ENCODE data around the gene BTBD16. TPM values are rescaled to one million over a fixed set of nuclear protein-coding genes. Genes with fewer than 3 reads are reported as not detected.

Gene BTBD16
- total RNA-seq, 1 donor = not detected

DNA sequence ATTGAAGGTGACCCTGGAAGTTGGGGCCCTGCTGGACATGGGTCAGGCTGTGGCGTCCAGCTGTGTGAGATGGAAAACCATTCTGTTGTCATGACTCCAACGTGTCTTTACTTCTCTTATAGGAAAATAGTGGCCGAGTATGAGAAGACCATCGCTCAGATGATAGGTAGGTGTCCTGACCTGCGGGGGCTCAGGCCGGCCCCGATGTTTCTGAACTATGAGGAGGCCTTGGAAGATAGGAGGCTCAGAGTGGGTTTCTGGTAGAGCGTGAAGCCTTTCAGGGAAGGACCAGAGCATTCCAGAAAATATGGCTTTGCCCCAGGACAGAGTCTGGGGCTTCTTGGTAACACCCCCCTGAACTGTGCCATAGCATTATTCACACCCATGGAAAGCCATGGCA lies 29.3 kb upstream of the BTBD16 start:
- Histone ChIP-seq H3K4me1 (ENCODE audit: insufficient read depth, low read length) (no peaks in the 10 kb centered on the region), H3K9me3 (ENCODE audit: low read depth, low read length) (no peaks in the 10 kb centered on the region), H3K27me3 (ENCODE audit: insufficient read depth, low read length) (no peaks in the 10 kb centered on the region), H3K4me3 (ENCODE audit: low read length) (no peak overlapping the region)

DNA sequence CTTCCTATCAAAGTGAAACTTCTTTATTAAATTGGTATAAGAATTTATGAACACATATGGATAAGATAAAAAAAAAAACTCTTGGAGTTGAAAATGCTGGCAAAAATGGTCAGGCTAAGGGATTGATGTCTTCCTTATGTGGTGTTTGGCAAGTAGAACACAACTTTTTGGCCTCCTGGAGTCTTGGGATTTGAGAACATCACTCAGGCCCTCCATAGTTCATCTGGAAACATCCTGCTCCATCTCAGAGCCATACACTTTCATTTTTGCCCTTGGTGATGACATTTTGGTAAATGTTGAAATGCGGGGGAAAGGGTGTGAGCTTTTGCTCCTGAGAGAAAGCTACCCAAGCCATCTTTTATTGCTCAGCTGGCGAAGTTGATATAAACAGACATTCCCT lies 27.5 kb upstream of the BTBD16 start:
- H3K9me3 ChIP-seq (ENCODE audit: low read depth, low read length) = no peaks in the 10 kb centered on the region
- H3K4me3 ChIP-seq (ENCODE audit: low read length) = no peak overlapping the region
- H3K27me3 ChIP-seq (ENCODE audit: insufficient read depth, low read length) = no peaks in the 10 kb centered on the region
- no peaks in the 10 kb centered on the region for H3K4me1 ChIP-seq (ENCODE audit: insufficient read depth, low read length)

DNA sequence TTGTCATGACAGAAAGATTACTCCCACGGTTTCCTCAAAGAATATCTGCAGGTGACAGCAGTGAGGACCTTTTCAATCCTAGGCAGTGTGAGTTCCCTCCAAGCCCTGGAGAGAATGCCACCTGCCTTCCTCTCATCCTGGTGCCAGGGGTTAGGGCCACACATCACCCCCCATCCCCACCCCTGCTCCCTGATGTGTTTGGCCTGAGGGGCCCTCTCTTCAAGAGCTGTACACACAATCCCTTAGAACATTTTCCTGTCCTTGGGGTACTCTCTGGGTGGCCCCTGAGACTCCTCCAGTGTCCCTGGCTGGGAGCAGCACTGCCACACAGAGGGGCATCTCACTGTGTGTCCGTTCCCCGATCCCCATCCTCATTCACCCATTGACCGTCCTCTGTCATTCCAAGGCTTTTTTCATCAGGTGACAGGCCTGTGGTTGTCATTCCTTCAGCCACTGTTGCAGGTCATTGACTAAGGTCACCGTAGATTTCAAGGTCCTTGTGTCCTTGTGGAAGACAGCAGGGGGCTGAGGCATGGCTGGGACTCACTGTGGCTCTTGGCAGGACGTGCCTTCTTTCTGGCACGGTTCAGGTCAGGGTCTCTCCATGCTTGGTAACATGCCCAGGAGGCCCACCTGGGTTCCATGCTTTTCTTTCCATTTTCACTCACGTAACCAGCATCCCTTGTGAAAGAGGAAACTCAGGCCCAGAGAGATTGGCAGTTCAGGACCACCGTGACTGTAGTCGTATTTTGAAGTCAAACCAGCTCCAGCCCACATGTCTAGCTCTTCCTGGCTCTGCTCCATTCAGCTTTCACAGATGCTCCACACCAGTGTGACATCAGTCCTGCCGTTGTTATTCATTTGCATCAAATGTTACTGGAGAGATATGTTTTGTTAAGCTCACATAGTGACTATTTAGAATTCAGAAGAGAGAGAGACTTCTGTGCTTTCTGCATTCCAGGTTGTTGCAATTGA lies 26.8 kb upstream of the BTBD16 start:
- no peak overlapping the region for H3K4me3 ChIP-seq (ENCODE audit: low read length)
- no peaks in the 10 kb centered on the region for H3K4me1 ChIP-seq (ENCODE audit: insufficient read depth, low read length)
- H3K9me3 ChIP-seq (ENCODE audit: low read depth, low read length) = no peaks in the 10 kb centered on the region
- no peaks in the 10 kb centered on the region for H3K27me3 ChIP-seq (ENCODE audit: insufficient read depth, low read length)

DNA sequence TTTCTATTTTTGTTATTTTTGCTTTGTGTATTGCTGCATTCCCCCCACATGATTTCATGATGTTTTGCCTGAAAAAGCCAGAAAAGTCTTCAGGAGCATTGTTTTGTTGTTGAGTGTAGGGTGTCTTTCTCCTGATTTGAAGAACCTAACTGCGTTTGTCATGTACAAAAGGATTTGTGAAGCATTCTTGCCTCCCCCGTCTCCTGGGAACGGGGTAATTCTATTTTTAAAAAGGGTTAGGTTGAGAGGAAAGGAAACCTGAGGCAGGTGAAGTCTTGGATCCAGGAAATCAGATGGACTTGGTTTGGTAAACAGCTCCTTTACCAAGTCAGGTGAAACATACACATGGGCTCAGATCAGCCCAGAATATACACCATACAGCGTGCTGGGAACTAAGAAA lies 26.0 kb upstream of the BTBD16 start:
- Histone ChIP-seq H3K4me1 (ENCODE audit: insufficient read depth, low read length) (no peaks in the 10 kb centered on the region), H3K4me3 (ENCODE audit: low read length) (no peak overlapping the region), H3K27me3 (ENCODE audit: insufficient read depth, low read length) (no peaks in the 10 kb centered on the region)

DNA sequence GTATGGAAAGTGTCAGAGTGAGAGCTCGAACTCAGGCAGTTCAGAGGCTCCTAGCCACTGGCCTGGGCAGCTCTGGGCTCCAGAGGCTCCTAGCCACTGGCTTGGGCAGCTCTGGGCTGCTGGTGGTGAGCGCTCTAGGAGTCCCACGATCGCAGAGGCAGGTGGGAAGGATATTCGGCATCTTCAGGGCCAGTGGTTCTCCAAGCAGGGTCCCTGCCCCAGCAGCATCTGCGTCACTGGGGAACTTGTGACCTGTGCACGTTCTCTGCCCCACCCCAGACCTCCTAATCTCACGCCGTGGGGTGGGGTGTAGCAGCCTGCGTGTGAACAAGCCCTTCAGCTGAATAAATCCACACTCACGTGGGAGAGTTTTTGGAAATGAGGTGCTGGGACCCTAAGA lies 25.2 kb upstream of the BTBD16 start:
- H3K9me3 ChIP-seq (ENCODE audit: low read depth, low read length) = no peaks in the 10 kb centered on the region
- no peaks in the 10 kb centered on the region for H3K27me3 ChIP-seq (ENCODE audit: insufficient read depth, low read length)
- H3K4me3 ChIP-seq (ENCODE audit: low read length) = no peak overlapping the region
- H3K4me1 ChIP-seq (ENCODE audit: insufficient read depth, low read length) = no peaks in the 10 kb centered on the region

More for the DNA sequence above, 26.0 kb upstream of the BTBD16 start:
- H3K9me3 ChIP-seq (ENCODE audit: low read depth, low read length) = no peaks in the 10 kb centered on the region

DNA sequence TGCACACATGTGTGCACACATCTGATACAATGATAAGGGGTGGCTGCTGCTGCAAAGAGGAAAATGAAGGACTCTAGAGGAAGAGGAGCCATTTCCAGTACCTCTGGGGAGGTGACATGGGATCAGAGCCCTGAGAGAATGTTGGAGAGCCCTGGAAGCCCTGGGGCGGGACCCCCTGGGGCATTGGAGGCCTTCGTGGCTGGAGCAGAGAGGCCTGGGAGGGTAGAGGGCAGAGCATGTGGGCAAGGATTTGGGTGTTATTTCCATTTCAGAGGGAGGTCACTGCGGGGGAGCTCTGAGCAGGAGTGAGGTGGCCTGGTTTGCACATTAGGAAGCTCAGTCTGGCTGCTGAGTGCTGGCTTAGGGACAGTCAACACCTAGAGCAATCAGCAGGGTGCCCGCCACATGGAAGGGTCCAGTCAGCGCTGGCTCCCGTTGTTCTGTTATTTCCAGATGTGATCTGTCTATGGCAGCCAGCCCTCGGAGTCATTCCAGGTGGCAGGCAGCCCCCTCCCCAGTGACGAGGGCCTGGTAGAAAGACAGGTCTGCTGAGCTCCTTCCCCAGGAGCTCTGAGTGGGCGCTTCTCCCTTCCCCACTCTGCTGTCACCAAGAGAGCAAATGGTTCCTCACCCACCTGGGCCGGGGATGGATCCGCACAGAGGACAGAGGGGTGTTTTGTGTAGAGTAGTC lies 24.1 kb upstream of the BTBD16 start:
- Histone ChIP-seq H3K9me3 (ENCODE audit: low read depth, low read length) (no peaks in the 10 kb centered on the region), H3K27me3 (ENCODE audit: insufficient read depth, low read length) (no peaks in the 10 kb centered on the region), H3K4me3 (ENCODE audit: low read length) (no peak overlapping the region), H3K4me1 (ENCODE audit: insufficient read depth, low read length) (no peaks in the 10 kb centered on the region)

DNA sequence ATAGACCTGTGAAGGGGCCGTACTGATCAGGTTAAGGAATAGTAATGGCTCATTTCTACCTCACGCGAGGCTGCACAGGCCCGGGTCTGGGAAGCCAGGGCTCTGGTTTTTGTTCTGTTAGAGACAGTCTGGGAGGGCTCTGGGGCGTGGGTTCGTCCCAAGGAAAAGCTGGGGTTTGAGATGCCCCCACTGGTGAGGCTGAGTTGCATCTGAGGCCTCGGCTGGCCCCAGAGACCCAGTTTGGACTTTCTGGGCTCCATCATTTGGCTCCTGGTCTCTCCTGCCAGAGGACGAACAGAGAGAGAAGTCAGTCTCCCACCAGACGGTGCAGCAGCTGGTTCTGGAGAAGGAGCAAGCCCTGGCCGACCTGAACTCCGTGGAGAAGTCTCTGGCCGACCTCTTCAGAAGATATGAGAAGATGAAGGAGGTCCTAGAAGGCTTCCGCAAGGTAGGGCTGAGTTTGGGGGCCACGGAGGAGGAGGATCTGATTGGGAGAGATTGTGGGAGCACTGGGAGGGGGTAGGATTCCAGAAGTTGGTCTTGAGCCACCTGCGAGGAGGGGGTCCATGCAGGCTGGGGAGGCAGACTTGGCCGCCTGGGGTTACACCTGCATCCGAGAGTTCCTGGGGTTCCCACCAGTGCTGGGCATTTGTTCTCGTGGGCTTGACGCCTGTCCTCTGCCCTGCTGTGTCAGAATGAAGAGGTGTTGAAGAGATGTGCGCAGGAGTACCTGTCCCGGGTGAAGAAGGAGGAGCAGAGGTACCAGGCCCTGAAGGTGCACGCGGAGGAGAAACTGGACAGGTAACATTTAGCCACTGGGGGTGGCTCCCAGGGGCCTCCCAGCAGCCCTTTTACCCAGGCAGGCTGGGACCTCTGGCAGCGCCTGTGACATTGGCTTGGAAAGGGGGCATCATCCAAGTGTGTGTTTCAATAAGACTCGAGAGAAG lies 22.5 kb upstream of the BTBD16 start:
- Histone ChIP-seq H3K4me1 (ENCODE audit: insufficient read depth, low read length) (no peaks in the 10 kb centered on the region), H3K27me3 (ENCODE audit: insufficient read depth, low read length) (no peaks in the 10 kb centered on the region), H3K4me3 (ENCODE audit: low read length) (no peak overlapping the region), H3K9me3 (ENCODE audit: low read depth, low read length) (no peaks in the 10 kb centered on the region)

DNA sequence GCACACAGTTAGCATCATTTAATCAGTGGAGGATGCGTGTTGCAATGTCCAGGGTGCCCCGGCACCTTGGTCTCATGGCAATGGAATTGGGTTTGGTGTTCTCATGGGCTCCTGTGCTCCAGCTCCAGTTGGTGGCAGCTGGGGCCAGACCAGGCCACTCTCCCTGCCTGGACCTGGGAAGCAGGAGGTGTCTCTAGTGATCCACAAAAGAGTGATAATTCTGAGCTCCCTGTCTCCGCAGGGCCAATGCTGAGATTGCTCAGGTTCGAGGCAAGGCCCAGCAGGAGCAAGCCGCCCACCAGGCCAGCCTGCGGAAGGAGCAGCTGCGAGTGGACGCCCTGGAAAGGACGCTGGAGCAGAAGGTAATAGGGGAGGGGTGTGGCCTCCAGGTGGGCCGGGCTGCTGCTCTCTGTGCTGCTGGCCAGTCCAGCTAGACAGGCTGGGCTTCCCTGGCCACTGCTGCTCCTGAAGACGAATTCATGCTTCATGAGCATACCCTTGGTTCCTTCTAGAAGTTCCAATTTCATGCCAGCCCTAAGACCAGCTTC lies 21.7 kb upstream of the BTBD16 start:
- Histone ChIP-seq H3K9me3 (ENCODE audit: low read depth, low read length) (no peaks in the 10 kb centered on the region), H3K4me3 (ENCODE audit: low read length) (no peak overlapping the region), H3K4me1 (ENCODE audit: insufficient read depth, low read length) (no peaks in the 10 kb centered on the region), H3K27me3 (ENCODE audit: insufficient read depth, low read length) (no peaks in the 10 kb centered on the region)

DNA sequence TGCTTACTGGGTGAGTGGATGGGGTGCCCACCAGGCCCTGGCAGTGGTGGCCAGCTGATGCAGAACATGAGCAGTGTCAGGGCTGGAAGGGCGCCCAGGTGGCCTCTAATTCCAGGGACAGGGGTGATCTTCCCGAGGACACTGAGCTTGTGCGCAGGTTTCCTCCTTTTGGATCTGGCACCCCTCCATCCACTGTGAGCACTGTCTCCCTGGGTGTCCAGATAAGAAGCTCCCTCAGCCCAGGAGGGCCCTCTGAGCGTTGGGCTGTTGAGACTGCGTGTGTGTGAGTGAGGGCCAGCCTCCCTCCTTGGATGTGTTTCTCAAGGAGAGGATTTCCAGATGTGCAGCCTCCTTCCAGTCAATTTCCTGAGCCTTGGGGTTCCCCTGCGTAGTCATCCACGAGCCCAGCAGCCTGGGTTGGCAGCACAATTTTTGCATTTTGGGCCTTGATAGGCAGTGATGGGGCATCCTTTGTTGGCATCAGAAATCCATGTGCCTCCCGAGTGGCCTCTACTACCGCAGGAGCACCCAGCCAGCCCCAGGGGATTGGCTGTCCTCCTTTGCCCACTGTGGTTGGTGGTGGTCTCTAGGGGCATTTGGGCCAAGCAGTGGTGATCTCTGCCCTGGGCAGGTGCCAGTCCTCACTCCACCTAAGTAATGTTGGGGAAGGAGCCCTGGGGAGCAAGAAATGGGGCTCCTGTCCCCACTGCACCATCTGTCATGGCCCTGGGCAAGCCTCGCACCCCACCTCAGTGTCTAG lies 20.9 kb upstream of the BTBD16 start:
- Histone ChIP-seq H3K4me3 (ENCODE audit: low read length) (no peak overlapping the region), H3K9me3 (ENCODE audit: low read depth, low read length) (no peaks in the 10 kb centered on the region), H3K4me1 (ENCODE audit: insufficient read depth, low read length) (no peaks in the 10 kb centered on the region), H3K27me3 (ENCODE audit: insufficient read depth, low read length) (no peaks in the 10 kb centered on the region)

DNA sequence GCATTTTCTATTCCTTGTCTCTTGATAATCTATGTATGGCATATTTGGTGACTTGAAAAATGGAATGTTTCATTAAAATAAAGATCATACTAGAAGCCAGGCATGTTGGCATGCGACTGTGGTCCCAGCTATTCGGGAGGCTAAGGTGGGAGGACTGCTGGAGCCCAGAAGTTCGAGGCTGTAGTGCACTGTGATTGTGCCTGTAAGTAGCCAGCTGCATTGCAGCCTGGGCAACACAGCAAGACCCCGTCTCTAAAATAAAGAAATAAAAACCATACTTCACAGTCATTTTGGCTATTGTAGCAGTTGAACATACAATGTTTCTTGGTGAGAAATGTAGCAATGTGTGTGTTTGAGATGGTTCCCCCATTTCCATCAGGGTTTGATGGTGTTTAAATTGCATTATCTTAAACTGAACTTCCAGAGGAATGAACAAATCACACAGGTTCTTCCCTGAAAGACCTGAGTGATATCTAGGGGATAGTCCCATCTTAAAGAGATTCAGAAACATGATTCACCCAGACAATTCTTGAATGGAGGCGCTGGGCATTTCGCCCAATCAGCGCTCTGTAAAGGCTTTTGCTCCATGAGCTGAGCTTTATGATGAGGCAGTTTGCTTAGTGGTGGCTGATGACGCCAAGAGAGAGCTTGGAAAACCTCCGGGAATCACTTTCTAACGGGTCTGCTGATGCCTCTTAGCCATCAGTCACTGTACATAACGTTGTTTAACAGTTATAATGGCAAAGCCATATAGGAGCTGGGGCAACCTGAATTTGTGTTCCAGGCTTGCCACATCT lies 19.4 kb upstream of the BTBD16 start:
- Histone ChIP-seq H3K4me1 (ENCODE audit: insufficient read depth, low read length) (no peaks in the 10 kb centered on the region), H3K27me3 (ENCODE audit: insufficient read depth, low read length) (no peaks in the 10 kb centered on the region), H3K4me3 (ENCODE audit: low read length) (no peak overlapping the region), H3K9me3 (ENCODE audit: low read depth, low read length) (no peaks in the 10 kb centered on the region)

DNA sequence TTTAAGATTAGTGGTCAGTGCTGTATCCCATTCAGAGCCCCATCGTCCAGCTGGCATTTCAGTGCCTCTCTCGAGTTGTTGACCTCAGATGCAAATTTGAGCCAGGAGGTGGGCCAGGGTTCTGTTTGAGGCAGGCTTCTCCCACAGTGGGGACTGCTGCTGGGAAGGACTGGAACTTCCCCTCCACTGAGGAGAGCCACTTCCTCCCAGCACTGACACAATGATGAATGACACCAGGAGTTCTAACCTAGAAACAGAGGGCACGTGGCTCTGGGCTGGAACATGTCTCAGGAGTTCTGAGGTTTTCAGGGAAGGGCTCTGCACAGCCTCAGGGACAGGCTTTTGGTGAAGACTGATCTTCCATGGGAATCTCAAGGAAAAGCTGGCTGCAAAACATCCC lies 18.3 kb upstream of the BTBD16 start:
- no peaks in the 10 kb centered on the region for H3K27me3 ChIP-seq (ENCODE audit: insufficient read depth, low read length)
- no peak overlapping the region for H3K4me3 ChIP-seq (ENCODE audit: low read length)
- H3K4me1 ChIP-seq (ENCODE audit: insufficient read depth, low read length) = no peaks in the 10 kb centered on the region
- H3K9me3 ChIP-seq (ENCODE audit: low read depth, low read length) = no peaks in the 10 kb centered on the region

DNA sequence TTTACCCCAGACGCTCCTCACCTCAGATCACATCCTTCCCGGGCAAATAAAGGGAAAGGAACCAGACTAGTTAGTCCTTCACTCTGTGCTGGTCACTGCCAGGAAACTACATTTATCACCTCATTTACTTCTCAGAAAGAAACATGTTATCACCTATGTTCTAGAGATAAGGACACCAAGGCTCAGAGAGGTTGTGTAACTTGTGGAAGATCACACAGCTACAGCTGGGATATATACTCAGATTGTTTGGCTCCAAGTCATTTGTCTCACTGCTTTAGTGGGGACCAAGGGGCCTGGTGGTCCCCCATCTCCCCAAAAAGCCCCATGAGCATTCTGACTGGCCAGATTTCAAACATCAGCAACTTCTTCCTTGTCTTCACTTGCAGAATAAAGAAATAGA lies 17.5 kb upstream of the BTBD16 start:
- no peaks in the 10 kb centered on the region for H3K9me3 ChIP-seq (ENCODE audit: low read depth, low read length)
- no peaks in the 10 kb centered on the region for H3K4me1 ChIP-seq (ENCODE audit: insufficient read depth, low read length)
- H3K4me3 ChIP-seq (ENCODE audit: low read length) = no peak overlapping the region
- no peaks in the 10 kb centered on the region for H3K27me3 ChIP-seq (ENCODE audit: insufficient read depth, low read length)

DNA sequence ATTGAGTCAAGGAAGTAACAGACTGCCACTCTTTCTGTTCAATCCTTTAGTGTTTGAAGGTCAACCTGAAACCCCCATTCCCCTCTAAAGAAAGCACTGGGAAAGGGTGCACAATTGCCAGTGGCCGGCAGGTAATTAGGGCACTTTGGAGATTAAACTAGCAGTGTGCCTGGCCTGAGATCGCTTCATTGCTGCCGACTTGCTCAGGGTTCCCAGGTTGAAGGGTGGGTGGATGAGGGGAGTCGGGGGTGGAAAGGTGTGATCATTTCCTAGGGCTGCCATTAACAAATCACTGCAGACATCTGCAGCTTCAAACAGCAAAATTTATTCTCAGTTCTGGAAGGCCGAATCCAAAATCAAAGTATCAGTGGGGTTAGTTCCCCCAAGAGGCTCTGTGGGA lies 16.3 kb upstream of the BTBD16 start:
- no peak overlapping the region for H3K4me3 ChIP-seq (ENCODE audit: low read length)
- no peaks in the 10 kb centered on the region for H3K9me3 ChIP-seq (ENCODE audit: low read depth, low read length)
- no peaks in the 10 kb centered on the region for H3K4me1 ChIP-seq (ENCODE audit: insufficient read depth, low read length)
- H3K27me3 ChIP-seq (ENCODE audit: insufficient read depth, low read length) = no peaks in the 10 kb centered on the region
